K562 (cell line): ENCODE measurements around the gene KBTBD4. TPM values are rescaled to one million over a fixed set of nuclear protein-coding genes. Genes with fewer than 3 reads are reported as not detected.
A peak's percentile ranks its signal among the peaks of the same experiment; 100 is the strongest.

Experiments
- GTF2E2 ChIP-seq: fragments of 200-800 bp; sonication (Bioruptor generic); IDR thresholded peaks from 2 replicates; pipeline ENCODE4 v1.6.1; 2016; ENCODE audit warnings: missing genetic modification characterization, missing compliant biosample characterization
- L3MBTL2 ChIP-seq: fragments of 450-650 bp; IDR thresholded peaks from 2 replicates; pipeline ENCODE4 v1.6.1; 2016; ENCODE audit warnings: mild to moderate bottlenecking, moderate library complexity
- POLR2AphosphoS2 ChIP-seq: IDR thresholded peaks from 2 replicates; pipeline ENCODE4 v1.6.1; 2012; ENCODE audit warnings: low read length, improper control_type of control experiment
- RNF2 ChIP-seq: sonication (generic); IDR thresholded peaks from 2 replicates; pipeline ENCODE4 v1.6.1; 2016
- SMARCA4 ChIP-seq: fragments of 450-650 bp; IDR thresholded peaks from 2 replicates; pipeline ENCODE4 v1.6.1; 2016
- ZNF324 ChIP-seq: fragments of 250-450 bp; sonication (Bioruptor Pico); IDR thresholded peaks from 2 replicates; pipeline ENCODE4 v1.4.0; 2020; ENCODE audit warnings: mild to moderate bottlenecking
- ZNF589 ChIP-seq: fragments of 200-800 bp; sonication (Bioruptor generic); IDR thresholded peaks from 2 replicates; pipeline ENCODE4 v1.6.1; 2016; ENCODE audit warnings: low read depth, missing genetic modification characterization, missing compliant biosample characterization
- ZZZ3 ChIP-seq: fragments of 450-650 bp; IDR thresholded peaks from 2 replicates; pipeline ENCODE4 v1.6.1; 2016; ENCODE audit warnings: antibody characterized with exemption, mild to moderate bottlenecking, moderate library complexity
- polyA plus RNA-seq, 8 experiments: library from polyadenylated mRNA; depleted of rRNA in 4 of 8; stranded (reverse) in 5 of 8; unstranded in 3 of 8; fragments of >200 nt; fragmentation: Nextera tagmentation in 2 of 8; fragmentation: Illumina TruSeq in 1 of 8; extraction: Ambion mirVana in 2 of 8; extraction: Trizol in 1 of 8; gene quantifications; 2 replicates each; pipeline versions ENCODE4 v1.2.1 to v1.2.3, GENCODE V29; 2011 to 2014; ENCODE audit warnings: inconsistent platforms in 1 of 8, missing spikeins in 1 of 8
- total RNA-seq, 7 experiments: library from RNA; depleted of rRNA in 6 of 7; stranded (reverse); fragments of >200 nt in 6 of 7; fragmentation: Illumina TruSeq in 2 of 7; extraction: Trizol in 2 of 7; gene quantifications; 2 replicates each; pipeline versions ENCODE4 v1.2.1 to v1.2.3, GENCODE V29; 2011 to 2021; ENCODE audit warnings: low replicate concordance in 1 of 7
- TF ChIP-seq, protein P1 (sequence below): fragments of 200-800 bp; sonication (Bioruptor generic); IDR thresholded peaks from 2 replicates; pipeline ENCODE4 v1.6.1; 2016; ENCODE audit warnings: missing genetic modification characterization, missing compliant biosample characterization
- TF ChIP-seq, protein P2 (sequence below): fragments of 450-650 bp; conservative IDR thresholded peaks from 2 replicates; pipeline ENCODE4 v1.6.1; 2016; ENCODE audit warnings: missing genetic modification characterization, low read depth, mild to moderate bottlenecking, missing compliant biosample characterization, moderate library complexity
- TF ChIP-seq, protein P3 (sequence below): fragments of 250-450 bp; sonication (Bioruptor Pico); IDR thresholded peaks from 2 replicates; pipeline ENCODE4 v1.4.0; 2020; ENCODE audit warnings: mild to moderate bottlenecking
- TF ChIP-seq, protein P4 (sequence below): fragments of 450-650 bp; IDR thresholded peaks from 2 replicates; pipeline ENCODE4 v1.6.1; 2017; ENCODE audit warnings: antibody characterized with exemption, mild to moderate bottlenecking

KBTBD4 gene
- total and polyA plus RNA-seq, 9 of the 15 experiments (the other 6 are each of a cell fraction or from before 2014, with no cell fraction given) = 7.0 to 33.9 (median 13.3) TPM

DNA sequence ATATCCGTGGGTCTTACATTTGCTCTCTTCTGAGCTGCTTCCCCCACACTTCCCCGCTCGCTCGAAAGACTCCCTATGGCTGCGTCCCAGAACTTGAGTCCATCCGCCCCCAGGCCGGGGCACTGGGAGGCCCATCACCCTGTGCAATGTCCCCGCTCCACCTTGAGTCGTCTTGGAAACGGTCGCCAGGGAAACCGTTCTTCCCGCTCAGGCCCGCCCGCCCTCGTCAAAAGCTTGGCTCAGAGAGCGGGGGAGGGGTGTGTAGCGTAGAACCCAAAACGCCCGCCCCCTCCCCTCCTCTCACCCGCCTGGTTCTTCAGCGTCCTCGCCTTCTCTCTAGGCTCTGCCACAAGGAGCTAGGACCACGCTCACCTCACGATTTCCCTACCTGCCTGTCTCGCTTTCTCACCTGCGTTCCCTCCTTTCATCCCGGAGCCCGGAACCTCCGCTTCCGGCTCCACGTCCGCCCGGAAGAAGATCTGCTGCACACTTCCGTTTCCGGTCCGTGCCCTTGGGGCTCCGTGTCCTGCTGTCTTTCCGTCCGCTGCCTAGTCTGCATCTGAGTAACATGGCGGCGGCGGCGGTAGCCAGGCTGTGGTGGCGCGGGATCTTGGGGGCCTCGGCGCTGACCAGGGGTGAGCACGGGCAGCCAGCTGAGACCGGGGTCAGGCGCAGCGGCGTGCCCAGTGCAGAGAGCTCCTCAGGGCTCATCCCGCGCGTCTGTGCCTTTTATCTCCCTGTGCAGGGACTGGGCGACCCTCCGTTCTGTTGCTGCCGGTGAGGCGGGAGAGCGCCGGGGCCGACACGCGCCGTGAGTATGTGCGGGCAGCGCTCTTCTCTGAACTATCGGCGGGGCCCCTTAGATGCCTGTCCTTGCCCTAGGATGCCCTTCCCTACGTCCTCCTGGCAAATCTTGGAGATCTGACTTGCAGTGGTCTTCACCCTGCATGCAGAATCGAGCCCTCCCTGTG lies at the start of gene KBTBD4, which contains the start of gene NDUFS3 (continued):
- TF ChIP-seq, protein P1, sequence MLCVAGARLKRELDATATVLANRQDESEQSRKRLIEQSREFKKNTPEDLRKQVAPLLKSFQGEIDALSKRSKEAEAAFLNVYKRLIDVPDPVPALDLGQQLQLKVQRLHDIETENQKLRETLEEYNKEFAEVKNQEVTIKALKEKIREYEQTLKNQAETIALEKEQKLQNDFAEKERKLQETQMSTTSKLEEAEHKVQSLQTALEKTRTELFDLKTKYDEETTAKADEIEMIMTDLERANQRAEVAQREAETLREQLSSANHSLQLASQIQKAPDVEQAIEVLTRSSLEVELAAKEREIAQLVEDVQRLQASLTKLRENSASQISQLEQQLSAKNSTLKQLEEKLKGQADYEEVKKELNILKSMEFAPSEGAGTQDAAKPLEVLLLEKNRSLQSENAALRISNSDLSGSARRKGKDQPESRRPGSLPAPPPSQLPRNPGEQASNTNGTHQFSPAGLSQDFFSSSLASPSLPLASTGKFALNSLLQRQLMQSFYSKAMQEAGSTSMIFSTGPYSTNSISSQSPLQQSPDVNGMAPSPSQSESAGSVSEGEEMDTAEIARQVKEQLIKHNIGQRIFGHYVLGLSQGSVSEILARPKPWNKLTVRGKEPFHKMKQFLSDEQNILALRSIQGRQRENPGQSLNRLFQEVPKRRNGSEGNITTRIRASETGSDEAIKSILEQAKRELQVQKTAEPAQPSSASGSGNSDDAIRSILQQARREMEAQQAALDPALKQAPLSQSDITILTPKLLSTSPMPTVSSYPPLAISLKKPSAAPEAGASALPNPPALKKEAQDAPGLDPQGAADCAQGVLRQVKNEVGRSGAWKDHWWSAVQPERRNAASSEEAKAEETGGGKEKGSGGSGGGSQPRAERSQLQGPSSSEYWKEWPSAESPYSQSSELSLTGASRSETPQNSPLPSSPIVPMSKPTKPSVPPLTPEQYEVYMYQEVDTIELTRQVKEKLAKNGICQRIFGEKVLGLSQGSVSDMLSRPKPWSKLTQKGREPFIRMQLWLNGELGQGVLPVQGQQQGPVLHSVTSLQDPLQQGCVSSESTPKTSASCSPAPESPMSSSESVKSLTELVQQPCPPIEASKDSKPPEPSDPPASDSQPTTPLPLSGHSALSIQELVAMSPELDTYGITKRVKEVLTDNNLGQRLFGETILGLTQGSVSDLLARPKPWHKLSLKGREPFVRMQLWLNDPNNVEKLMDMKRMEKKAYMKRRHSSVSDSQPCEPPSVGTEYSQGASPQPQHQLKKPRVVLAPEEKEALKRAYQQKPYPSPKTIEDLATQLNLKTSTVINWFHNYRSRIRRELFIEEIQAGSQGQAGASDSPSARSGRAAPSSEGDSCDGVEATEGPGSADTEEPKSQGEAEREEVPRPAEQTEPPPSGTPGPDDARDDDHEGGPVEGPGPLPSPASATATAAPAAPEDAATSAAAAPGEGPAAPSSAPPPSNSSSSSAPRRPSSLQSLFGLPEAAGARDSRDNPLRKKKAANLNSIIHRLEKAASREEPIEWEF (CRISPR knock-in tag) = no peak
- TF ChIP-seq, protein P2, sequence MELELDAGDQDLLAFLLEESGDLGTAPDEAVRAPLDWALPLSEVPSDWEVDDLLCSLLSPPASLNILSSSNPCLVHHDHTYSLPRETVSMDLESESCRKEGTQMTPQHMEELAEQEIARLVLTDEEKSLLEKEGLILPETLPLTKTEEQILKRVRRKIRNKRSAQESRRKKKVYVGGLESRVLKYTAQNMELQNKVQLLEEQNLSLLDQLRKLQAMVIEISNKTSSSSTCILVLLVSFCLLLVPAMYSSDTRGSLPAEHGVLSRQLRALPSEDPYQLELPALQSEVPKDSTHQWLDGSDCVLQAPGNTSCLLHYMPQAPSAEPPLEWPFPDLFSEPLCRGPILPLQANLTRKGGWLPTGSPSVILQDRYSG (tag) = peak; percentile 57; the same call in 1 of the 2 replicates
- TF ChIP-seq ZZZ3 (peak; percentile 92), GTF2E2 (tag) (peak; percentile 76; the same call in 1 of the 2 replicates), L3MBTL2 (peak; percentile 5; the same call in 1 of the 2 replicates), ZNF324 (no peak), ZNF589 (CRISPR knock-in tag) (no peak), RNF2 (peak; percentile 90), POLR2AphosphoS2 (no peak), SMARCA4 (0 out of 2 replicates have a peak, but pooled peaks have one; percentile 42)
- TF ChIP-seq, protein P3, sequence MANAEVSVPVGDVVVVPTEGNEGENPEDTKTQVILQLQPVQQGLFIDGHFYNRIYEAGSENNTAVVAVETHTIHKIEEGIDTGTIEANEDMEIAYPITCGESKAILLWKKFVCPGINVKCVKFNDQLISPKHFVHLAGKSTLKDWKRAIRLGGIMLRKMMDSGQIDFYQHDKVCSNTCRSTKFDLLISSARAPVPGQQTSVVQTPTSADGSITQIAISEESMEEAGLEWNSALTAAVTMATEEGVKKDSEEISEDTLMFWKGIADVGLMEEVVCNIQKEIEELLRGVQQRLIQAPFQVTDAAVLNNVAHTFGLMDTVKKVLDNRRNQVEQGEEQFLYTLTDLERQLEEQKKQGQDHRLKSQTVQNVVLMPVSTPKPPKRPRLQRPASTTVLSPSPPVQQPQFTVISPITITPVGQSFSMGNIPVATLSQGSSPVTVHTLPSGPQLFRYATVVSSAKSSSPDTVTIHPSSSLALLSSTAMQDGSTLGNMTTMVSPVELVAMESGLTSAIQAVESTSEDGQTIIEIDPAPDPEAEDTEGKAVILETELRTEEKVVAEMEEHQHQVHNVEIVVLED (CRISPR knock-in tag) = peak; percentile 72
- TF ChIP-seq, protein P4, sequence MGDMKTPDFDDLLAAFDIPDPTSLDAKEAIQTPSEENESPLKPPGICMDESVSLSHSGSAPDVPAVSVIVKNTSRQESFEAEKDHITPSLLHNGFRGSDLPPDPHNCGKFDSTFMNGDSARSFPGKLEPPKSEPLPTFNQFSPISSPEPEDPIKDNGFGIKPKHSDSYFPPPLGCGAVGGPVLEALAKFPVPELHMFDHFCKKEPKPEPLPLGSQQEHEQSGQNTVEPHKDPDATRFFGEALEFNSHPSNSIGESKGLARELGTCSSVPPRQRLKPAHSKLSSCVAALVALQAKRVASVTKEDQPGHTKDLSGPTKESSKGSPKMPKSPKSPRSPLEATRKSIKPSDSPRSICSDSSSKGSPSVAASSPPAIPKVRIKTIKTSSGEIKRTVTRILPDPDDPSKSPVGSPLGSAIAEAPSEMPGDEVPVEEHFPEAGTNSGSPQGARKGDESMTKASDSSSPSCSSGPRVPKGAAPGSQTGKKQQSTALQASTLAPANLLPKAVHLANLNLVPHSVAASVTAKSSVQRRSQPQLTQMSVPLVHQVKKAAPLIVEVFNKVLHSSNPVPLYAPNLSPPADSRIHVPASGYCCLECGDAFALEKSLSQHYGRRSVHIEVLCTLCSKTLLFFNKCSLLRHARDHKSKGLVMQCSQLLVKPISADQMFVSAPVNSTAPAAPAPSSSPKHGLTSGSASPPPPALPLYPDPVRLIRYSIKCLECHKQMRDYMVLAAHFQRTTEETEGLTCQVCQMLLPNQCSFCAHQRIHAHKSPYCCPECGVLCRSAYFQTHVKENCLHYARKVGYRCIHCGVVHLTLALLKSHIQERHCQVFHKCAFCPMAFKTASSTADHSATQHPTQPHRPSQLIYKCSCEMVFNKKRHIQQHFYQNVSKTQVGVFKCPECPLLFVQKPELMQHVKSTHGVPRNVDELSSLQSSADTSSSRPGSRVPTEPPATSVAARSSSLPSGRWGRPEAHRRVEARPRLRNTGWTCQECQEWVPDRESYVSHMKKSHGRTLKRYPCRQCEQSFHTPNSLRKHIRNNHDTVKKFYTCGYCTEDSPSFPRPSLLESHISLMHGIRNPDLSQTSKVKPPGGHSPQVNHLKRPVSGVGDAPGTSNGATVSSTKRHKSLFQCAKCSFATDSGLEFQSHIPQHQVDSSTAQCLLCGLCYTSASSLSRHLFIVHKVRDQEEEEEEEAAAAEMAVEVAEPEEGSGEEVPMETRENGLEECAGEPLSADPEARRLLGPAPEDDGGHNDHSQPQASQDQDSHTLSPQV = no peak
